ENCODE measurements around the gene THRB. TPM values are rescaled to one million over a fixed set of nuclear protein-coding genes. Genes with fewer than 3 reads are reported as not detected.

The THRB gene
- total RNA-seq, 2 experiments from 2014 or later: not detected

GRCh38 chr3:24471486-24471885 lies 23.2 kb downstream of the THRB start:
- H3K27ac Mint-ChIP-seq: no peak overlapping the region
- no peaks in the 10 kb centered on the region for H3K27me3 Mint-ChIP-seq
- H3K4me3 Mint-ChIP-seq: no peak overlapping the region
- ATAC-seq (no peak), DNase-seq (no peak)
- H3K9me3 Mint-ChIP-seq (ENCODE audit: low read depth): no peaks in the 10 kb centered on the region
- H3K36me3 Mint-ChIP-seq: no peaks in the 10 kb centered on the region
- CTCF ChIA-PET: no interaction called here
- no peaks in the 10 kb centered on the region for H3K4me1 Mint-ChIP-seq

DNA sequence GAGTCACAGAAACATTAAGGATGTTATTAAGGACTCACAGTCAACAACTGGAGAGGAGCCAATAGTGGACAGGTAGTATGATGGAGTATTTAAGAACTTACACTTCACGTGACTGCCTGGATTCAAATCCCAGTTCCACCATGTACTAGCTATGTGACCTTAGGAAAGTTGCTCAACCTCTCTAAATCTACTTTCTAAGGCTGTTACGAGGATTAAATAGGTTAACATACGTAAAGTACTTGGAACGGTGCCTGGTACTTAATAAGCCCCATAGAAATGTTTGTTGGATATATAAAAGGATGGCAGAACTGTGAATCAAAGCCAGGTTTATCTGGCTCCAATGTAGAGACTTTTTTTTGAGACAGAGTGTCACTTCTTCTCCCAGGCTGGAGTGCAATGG lies 24.4 kb downstream of the THRB start:
- H3K27ac Mint-ChIP-seq: no peak overlapping the region
- H3K9me3 Mint-ChIP-seq (ENCODE audit: low read depth): no peaks in the 10 kb centered on the region
- no peaks in the 10 kb centered on the region for H3K27me3 Mint-ChIP-seq
- H3K36me3 Mint-ChIP-seq: no peaks in the 10 kb centered on the region
- DNase-seq (no peak), ATAC-seq (no peak)
- no peak overlapping the region for H3K4me3 Mint-ChIP-seq
- CTCF ChIA-PET: no interaction called here
- H3K4me1 Mint-ChIP-seq: no peaks in the 10 kb centered on the region

- CTCF ChIA-PET: no interaction called here
- H3K4me1 Mint-ChIP-seq: no peaks in the 10 kb centered on the region
- no peak overlapping the region for H3K27ac Mint-ChIP-seq
- no peak for DNase-seq
- H3K9me3 Mint-ChIP-seq (ENCODE audit: low read depth): peaks cover 2% of the 10 kb centered on the region
- H3K4me3 Mint-ChIP-seq: no peak overlapping the region
- no peaks in the 10 kb centered on the region for H3K27me3 Mint-ChIP-seq
- no peak for ATAC-seq
- no peaks in the 10 kb centered on the region for H3K36me3 Mint-ChIP-seq
Observed at GRCh38 chr3:24464389-24464788, 30.3 kb downstream of the THRB start.

DNA sequence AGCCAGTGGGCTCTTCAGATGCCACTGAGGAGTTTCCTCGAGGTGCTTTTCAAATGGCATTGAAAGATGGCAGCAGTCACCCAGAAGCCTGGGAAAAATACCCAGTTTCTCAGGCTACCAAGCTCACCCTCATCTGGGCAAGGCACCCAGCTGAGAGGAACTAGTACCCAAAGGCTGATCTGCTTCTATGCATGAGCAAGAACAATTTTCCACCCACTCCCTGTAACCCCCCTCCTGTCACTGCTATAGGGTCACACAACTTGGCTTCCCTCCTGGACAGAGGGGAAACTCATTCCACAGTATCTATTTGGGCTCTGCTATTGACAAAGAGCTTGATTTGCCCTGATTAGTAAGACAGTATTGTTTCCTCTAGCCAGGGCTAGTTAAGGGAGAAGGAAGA lies 31.9 kb downstream of the THRB start:
- DNase-seq (no peak), ATAC-seq (no peak)
- H3K27ac Mint-ChIP-seq: no peak overlapping the region
- H3K4me3 Mint-ChIP-seq: no peak overlapping the region
- no peaks in the 10 kb centered on the region for H3K4me1 Mint-ChIP-seq
- peaks cover 2% of the 10 kb centered on the region for H3K9me3 Mint-ChIP-seq (ENCODE audit: low read depth)
- no peaks in the 10 kb centered on the region for H3K36me3 Mint-ChIP-seq
- CTCF ChIA-PET: no interaction called here
- no peaks in the 10 kb centered on the region for H3K27me3 Mint-ChIP-seq

DNA sequence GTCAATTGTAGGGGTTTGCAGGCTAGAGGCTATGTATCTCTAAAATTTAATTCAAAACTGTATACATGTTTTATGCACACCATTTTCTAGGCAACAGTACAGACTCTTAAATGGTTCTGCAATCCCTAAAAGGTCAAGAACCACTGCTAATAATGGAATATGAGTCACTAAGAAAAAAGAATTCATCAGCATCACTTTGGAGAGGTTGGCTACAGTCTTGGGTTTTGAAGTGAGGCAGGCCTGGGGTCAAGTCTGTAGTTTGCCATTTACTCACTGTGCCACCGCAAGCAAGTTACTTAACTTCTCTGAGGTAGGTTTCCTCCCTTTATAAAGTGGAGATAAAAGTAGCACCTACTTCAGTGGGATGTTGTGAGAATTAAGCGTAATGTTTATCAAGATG lies 33.7 kb downstream of the THRB start:
- Mint-ChIP-seq H3K27ac (no peak overlapping the region), H3K4me1 (no peaks in the 10 kb centered on the region), H3K27me3 (no peaks in the 10 kb centered on the region), H3K4me3 (no peak overlapping the region), H3K9me3 (ENCODE audit: low read depth) (peaks cover 2% of the 10 kb centered on the region), H3K36me3 (no peaks in the 10 kb centered on the region)
- DNase-seq (no peak), ATAC-seq (no peak)
- CTCF ChIA-PET: no interaction called here

GRCh38 chr3:24457719-24458118 lies 36.9 kb downstream of the THRB start:
- Mint-ChIP-seq H3K27me3 (no peaks in the 10 kb centered on the region), H3K9me3 (ENCODE audit: low read depth) (peaks cover 3% of the 10 kb centered on the region), H3K4me3 (no peak overlapping the region), H3K36me3 (no peaks in the 10 kb centered on the region), H3K4me1 (no peaks in the 10 kb centered on the region), H3K27ac (no peak overlapping the region)
- ATAC-seq: no peak
- DNase-seq: no peak
- CTCF ChIA-PET: no interaction called here

DNA sequence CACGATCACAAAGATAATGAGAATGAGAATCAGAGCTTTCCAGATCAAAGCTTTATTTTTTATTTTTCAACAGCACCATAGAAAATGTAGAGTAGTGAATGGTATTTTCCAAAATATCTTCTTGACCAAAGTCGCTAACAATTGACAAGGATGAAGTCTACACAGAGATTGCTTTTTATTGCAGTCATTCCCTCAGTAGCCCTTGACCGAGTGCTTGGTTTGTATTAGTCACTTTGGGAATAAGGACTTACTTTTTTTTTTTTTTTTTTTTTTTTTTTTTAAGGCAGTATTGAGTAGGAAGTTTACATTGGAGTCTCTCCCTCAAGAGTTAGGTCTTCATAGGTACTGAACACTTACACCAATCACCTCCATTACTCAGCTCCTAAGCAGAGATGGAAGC lies 39.8 kb downstream of the THRB start:
- Mint-ChIP-seq H3K36me3 (no peaks in the 10 kb centered on the region), H3K27ac (no peak overlapping the region), H3K4me1 (no peaks in the 10 kb centered on the region), H3K4me3 (no peak overlapping the region), H3K27me3 (no peaks in the 10 kb centered on the region), H3K9me3 (ENCODE audit: low read depth) (peaks cover 3% of the 10 kb centered on the region)
- ATAC-seq (no peak), DNase-seq (no peak)
- CTCF ChIA-PET: no interaction called here

- DNase-seq (no peak), ATAC-seq (no peak)
- CTCF ChIA-PET: no interaction called here
- Mint-ChIP-seq H3K9me3 (ENCODE audit: low read depth) (peaks cover 3% of the 10 kb centered on the region), H3K27ac (no peak overlapping the region), H3K36me3 (no peaks in the 10 kb centered on the region), H3K4me3 (no peak overlapping the region), H3K27me3 (no peaks in the 10 kb centered on the region), H3K4me1 (no peaks in the 10 kb centered on the region)
Observed at GRCh38 chr3:24454393-24454792, 40.3 kb downstream of the THRB start.

DNA sequence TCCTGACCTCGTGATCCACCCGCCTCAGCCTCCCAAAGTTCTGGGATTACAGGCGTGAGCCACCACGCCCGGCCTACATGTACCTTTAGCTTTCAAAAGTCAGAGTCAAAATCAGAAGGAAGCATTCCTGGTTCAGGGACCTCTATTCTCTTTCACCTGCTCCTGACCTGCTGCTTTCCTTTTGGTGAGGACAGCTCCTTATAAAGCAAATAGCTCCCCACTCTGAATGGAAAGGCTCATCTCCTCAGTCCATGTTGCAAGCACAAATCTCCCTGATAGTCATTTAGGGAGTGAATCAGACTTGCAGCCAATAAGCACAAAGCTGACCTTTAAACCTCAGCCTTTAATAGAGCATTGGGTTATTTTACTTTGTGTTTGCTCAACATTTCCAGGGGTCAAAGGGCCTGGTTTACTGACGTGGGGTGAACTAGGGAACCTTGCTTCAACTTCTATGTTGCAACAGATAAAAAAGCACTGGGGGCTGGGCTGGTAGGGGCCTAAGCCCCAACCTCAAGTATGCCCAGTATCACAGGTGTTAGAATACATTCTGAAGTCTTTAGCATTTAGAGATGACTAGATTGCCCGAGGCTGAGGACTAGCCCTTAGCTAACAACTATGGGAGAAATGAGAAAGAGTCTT lies 43.1 kb downstream of the THRB start:
- H3K4me1 Mint-ChIP-seq: no peaks in the 10 kb centered on the region
- ATAC-seq: no peak
- H3K4me3 Mint-ChIP-seq: no peak overlapping the region
- no peaks in the 10 kb centered on the region for H3K36me3 Mint-ChIP-seq
- peaks cover 3% of the 10 kb centered on the region for H3K9me3 Mint-ChIP-seq (ENCODE audit: low read depth)
- CTCF ChIA-PET: no interaction called here
- no peak overlapping the region for H3K27ac Mint-ChIP-seq
- no peak for DNase-seq
- H3K27me3 Mint-ChIP-seq: no peaks in the 10 kb centered on the region

DNA sequence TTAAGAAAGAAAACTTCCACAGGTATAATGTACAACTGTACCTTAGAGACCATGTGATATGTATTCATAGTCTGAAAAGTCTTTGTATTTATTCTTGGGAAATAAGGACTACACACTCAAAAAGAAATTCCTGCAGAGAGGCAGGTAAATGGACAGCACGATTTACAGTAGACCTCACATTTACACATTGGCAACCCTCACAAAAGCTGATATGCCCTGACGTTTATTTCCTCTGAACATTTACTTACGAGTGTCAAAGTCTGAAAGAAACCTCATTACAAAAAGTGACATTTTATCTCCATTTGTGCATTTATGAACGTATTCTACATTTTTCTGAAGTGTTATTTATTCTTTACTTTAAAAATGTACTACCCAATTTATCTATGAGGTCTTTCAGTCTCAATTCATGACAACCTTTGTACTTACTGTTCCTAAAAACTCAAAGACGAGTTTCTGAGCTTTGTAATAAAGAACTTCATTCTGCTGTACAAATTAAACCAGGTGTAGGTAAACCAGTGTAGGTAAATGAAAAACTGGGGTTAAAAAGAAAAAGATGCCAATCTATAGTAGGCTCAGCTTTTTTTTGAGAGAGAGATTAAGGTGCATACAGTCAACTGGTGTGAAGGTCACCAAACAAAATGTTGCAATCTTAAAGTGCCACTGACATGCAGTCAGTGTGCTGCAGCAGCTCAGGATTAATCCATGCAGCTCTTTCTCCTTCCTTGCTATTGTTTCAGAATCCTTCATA lies 44.3 kb downstream of the THRB start:
- Mint-ChIP-seq H3K27ac (no peak overlapping the region), H3K27me3 (no peaks in the 10 kb centered on the region), H3K4me1 (no peaks in the 10 kb centered on the region), H3K4me3 (no peak overlapping the region), H3K9me3 (ENCODE audit: low read depth) (peaks cover 3% of the 10 kb centered on the region), H3K36me3 (no peaks in the 10 kb centered on the region)
- DNase-seq: no peak
- ATAC-seq: no peak
- CTCF ChIA-PET: no interaction called here

- H3K4me1 Mint-ChIP-seq: no peaks in the 10 kb centered on the region
- CTCF ChIA-PET: no interaction called here
- H3K27ac Mint-ChIP-seq: no peak overlapping the region
- no peak overlapping the region for H3K4me3 Mint-ChIP-seq
- DNase-seq (no peak), ATAC-seq (no peak)
- H3K27me3 Mint-ChIP-seq: no peaks in the 10 kb centered on the region
- no peaks in the 10 kb centered on the region for H3K36me3 Mint-ChIP-seq
- no peaks in the 10 kb centered on the region for H3K9me3 Mint-ChIP-seq (ENCODE audit: low read depth)
Observed at GRCh38 chr3:24447836-24448235, 46.8 kb downstream of the THRB start.

DNA sequence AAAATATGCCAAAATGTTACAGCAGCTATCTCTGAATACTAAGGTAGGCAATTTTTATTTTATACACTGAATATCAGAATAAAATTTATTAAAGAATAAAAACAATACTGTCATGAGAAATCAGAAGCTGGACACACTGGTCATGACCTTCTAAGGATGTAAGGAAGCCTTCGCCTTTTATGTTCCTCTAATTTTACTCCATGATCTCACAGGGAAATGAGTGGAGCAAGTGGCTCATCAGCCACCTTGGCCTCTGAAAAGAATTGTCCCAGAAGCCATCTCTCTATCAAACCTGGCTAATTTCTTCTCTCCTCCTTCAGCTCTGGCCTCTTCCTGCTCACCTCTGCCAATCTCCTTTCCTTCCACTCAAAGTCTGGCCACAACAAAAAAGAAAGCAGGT lies 48.6 kb downstream of the THRB start:
- ATAC-seq: no peak
- H3K27me3 Mint-ChIP-seq: no peaks in the 10 kb centered on the region

GRCh38 chr3:24443476-24443875 lies 51.2 kb downstream of the THRB start:
- CTCF ChIA-PET: no interaction called here
- ATAC-seq (no peak), DNase-seq (no peak)
- no peak overlapping the region for H3K27ac Mint-ChIP-seq
- no peaks in the 10 kb centered on the region for H3K27me3 Mint-ChIP-seq
- no peak overlapping the region for H3K4me3 Mint-ChIP-seq
- no peaks in the 10 kb centered on the region for H3K4me1 Mint-ChIP-seq
- no peaks in the 10 kb centered on the region for H3K9me3 Mint-ChIP-seq (ENCODE audit: low read depth)
- no peaks in the 10 kb centered on the region for H3K36me3 Mint-ChIP-seq

More for the DNA sequence above, 48.6 kb downstream of the THRB start:
- DNase-seq: no peak
- no peaks in the 10 kb centered on the region for H3K4me1 Mint-ChIP-seq
- no peaks in the 10 kb centered on the region for H3K36me3 Mint-ChIP-seq
- no peaks in the 10 kb centered on the region for H3K9me3 Mint-ChIP-seq (ENCODE audit: low read depth)
- H3K27ac Mint-ChIP-seq: no peak overlapping the region
- CTCF ChIA-PET: no interaction called here
- H3K4me3 Mint-ChIP-seq: no peak overlapping the region

DNA sequence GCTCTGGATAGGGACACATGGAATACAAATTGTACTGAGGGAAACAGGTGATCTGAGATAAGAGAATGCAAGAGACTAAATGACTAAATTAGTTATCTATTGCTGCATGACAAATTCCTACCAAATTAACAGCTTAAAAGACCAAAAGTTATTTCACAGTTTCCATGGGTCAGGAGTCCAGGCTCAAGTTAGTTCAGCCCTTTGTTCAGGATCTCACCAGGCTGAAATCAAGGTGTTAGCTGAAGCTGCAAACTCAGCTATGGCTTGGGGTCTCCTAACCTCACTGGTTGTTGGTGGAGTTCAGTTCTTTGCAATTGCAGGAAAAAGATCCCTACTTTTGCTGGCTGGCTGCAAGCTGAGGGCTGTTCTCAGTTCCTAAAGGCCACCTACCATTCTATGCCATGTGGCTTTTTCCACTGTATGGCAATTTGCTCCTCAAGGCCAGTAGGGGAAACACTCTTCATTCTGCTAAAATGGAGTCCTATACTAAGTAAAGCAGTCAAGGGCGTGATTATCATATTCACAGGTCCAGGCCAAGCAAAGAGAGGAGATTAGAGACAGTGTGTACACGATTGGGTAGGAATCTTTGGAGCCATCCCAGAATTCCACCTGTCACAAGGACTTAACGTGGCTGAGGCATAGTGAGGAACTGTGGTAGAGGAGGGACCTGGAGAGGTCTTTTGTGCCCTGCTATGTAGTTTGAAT lies 53.7 kb downstream of the THRB start:
- Mint-ChIP-seq H3K4me3 (no peak overlapping the region), H3K9me3 (ENCODE audit: low read depth) (no peaks in the 10 kb centered on the region), H3K36me3 (no peaks in the 10 kb centered on the region), H3K27me3 (no peaks in the 10 kb centered on the region), H3K27ac (no peak overlapping the region), H3K4me1 (no peaks in the 10 kb centered on the region)
- ATAC-seq (no peak), DNase-seq (no peak)
- CTCF ChIA-PET: no interaction called here

Data from activated CD8-positive, alpha-beta memory T cell treated with anti-CD3 and anti-CD28 coated beads, Interleukin-2, amount 10 ng/mL, durations not matched to agents 7 days and 5 days (primary cell).